ENCODE data around the gene ARFRP1.
"Not testable (repeated sequence)": the region's sequence is repeated elsewhere in the genome, so short reads cannot be mapped to it uniquely, and the experiment has no call there.

ARFRP1 gene

GRCh38 chr20:63657937-63658748, 49.6 kb downstream of the ARFRP1 start, which contains the start of gene RTEL1:
Gene RTEL1 (plus strand): TSS chr20:63658312. CDS start chr20:63659403, 1,091 bp downstream.
- in situ Hi-C loops (cut with HindIII; ENCODE audit: low sequenced_read_pairs) = no loop called here

GRCh38 chr20:63657260-63657936, 50.4 kb downstream of the ARFRP1 start:
- in situ Hi-C loops (cut with HindIII; ENCODE audit: low sequenced_read_pairs) = no loop called here

GRCh38 chr20:63656451-63656850, 51.3 kb downstream of the ARFRP1 start:
- in situ Hi-C loops (cut with HindIII; ENCODE audit: low sequenced_read_pairs) = no loop called here

- in situ Hi-C loops (cut with HindIII; ENCODE audit: low sequenced_read_pairs) = no loop called here
Measured at GRCh38 chr20:63655249-63655648, 52.5 kb downstream of the ARFRP1 start.

GRCh38 chr20:63653974-63654668, 53.7 kb downstream of the ARFRP1 start:
- in situ Hi-C loops (cut with HindIII; ENCODE audit: low sequenced_read_pairs) = no loop called here

- in situ Hi-C loops (cut with HindIII; ENCODE audit: low sequenced_read_pairs) = no loop called here
Measured at GRCh38 chr20:63653041-63653973, 54.5 kb downstream of the ARFRP1 start, which contains the start of gene STMN3. Gene STMN3 (minus strand): TSS chr20:63653424. CDS start chr20:63653345, 79 bp downstream.

- in situ Hi-C loops (cut with HindIII; ENCODE audit: low sequenced_read_pairs) = no loop called here
Measured at GRCh38 chr20:63652192-63652980, 55.4 kb downstream of the ARFRP1 start.

GRCh38 chr20:63651942-63652191, 55.9 kb downstream of the ARFRP1 start:
- in situ Hi-C loops (cut with HindIII; ENCODE audit: low sequenced_read_pairs) = no loop called here

- in situ Hi-C loops (cut with HindIII; ENCODE audit: low sequenced_read_pairs) = not testable (repeated sequence)
Measured at GRCh38 chr20:63650486-63650885, 57.3 kb downstream of the ARFRP1 start.

- in situ Hi-C loops (cut with HindIII; ENCODE audit: low sequenced_read_pairs) = no loop called here
Measured at GRCh38 chr20:63648895-63649589, 58.7 kb downstream of the ARFRP1 start.

All from DLD1 (cell line).